ENCODE results near the gene GPR37. TPM values are rescaled to one million over a fixed set of nuclear protein-coding genes. Genes with fewer than 3 reads are reported as not detected.
A peak's percentile ranks its signal among the peaks of the same experiment; 100 is the strongest.

The GPR37 gene
- polyA plus RNA-seq, 1 of the 3 experiments (the other 2 are of a cell fraction), result 0.03 TPM

GRCh38 chr7:124718032-124718766 lies 47.4 kb downstream of the GPR37 start:
- H3K27me3 ChIP-seq (ENCODE audit: insufficient read depth), result no peaks in the 10 kb centered on the region
- no peaks in the 10 kb centered on the region for H4K20me1 ChIP-seq (ENCODE audit: insufficient read depth)
- WGBS (ENCODE audit: low lambda C conversion rate), result 55% methylated on average over 4 of the region's 4 CpGs
- POLR2A ChIA-PET, result no interaction called here
- DNase-seq, result no peak
- TF ChIP-seq ELF1 (IDR thresholded peaks at IDR 0.05) (no peak), MXI1 (IDR thresholded peaks at IDR 0.05; ENCODE audit: low read depth, low read length) (no peak), FOXM1 (IDR thresholded peaks at IDR 0.05; ENCODE audit: low read depth) (no peak), RFX5 (IDR thresholded peaks at IDR 0.05; ENCODE audit: low read length) (no peak), RCOR1 (IDR thresholded peaks at IDR 0.05; ENCODE audit: low read length) (no peak), GABPA (IDR thresholded peaks at IDR 0.05; ENCODE audit: low read depth) (no peak), MEF2A (IDR thresholded peaks at IDR 0.05; ENCODE audit: borderline replicate concordance, low read depth) (no peak), CTCF (IDR thresholded peaks at IDR 0.05) (no peak), NRF1 (IDR thresholded peaks at IDR 0.05; ENCODE audit: low read depth, low read length) (no peak)
- TF ChIP-seq, protein P1, sequence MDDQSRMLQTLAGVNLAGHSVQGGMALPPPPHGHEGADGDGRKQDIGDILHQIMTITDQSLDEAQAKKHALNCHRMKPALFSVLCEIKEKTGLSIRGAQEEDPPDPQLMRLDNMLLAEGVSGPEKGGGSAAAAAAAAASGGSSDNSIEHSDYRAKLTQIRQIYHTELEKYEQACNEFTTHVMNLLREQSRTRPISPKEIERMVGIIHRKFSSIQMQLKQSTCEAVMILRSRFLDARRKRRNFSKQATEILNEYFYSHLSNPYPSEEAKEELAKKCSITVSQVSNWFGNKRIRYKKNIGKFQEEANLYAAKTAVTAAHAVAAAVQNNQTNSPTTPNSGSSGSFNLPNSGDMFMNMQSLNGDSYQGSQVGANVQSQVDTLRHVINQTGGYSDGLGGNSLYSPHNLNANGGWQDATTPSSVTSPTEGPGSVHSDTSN (IDR thresholded peaks at IDR 0.05), result no peak
- TF ChIP-seq, protein P2, sequence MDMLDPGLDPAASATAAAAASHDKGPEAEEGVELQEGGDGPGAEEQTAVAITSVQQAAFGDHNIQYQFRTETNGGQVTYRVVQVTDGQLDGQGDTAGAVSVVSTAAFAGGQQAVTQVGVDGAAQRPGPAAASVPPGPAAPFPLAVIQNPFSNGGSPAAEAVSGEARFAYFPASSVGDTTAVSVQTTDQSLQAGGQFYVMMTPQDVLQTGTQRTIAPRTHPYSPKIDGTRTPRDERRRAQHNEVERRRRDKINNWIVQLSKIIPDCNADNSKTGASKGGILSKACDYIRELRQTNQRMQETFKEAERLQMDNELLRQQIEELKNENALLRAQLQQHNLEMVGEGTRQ (IDR thresholded peaks at IDR 0.05; ENCODE audit: borderline replicate concordance, low read depth, low read length), result no peak
- no peak overlapping the region for H3K27ac ChIP-seq (ENCODE audit: low read depth in 2 of 2, low read length in 1 of 2)
- no peaks in the 10 kb centered on the region for H3F3A ChIP-seq (replicated peaks; ENCODE audit: insufficient read depth)
- H2AFZ ChIP-seq (ENCODE audit: low read depth), result 0 out of 2 replicates have a peak overlapping the region, but pooled peaks have one; percentile 4
- no peaks in the 10 kb centered on the region for H3K9me3 ChIP-seq
- CTCF ChIA-PET, result interaction anchor here (0.8 kb wide), 1 partner anchor 27 kb away, joined by 3 read pairs; no protein-coding TSS in a partner anchor
- H3K4me1 ChIP-seq (ENCODE audit: control insufficient read depth in 1 of 2, insufficient read depth in 2 of 2, low read depth in 1 of 2, low read length in 1 of 2), result no peaks in the 10 kb centered on the region
- no peaks in the 10 kb centered on the region for H3K36me3 ChIP-seq (replicated peaks in 1 of 2; ENCODE audit: control insufficient read depth in 1 of 2, insufficient read depth in 2 of 2, low read length in 1 of 2)
- no peak overlapping the region for H3K4me3 ChIP-seq (ENCODE audit: low read depth in 2 of 2, low read length in 1 of 2)
- no peaks in the 10 kb centered on the region; the same call in 1 of the 2 replicates for H3K9me2 ChIP-seq
- H3K4me2 ChIP-seq, result no peak overlapping the region
- H3K9ac ChIP-seq, result no peak overlapping the region
- no peaks in the 10 kb centered on the region for H3K79me2 ChIP-seq (ENCODE audit: insufficient read depth)

- no peak overlapping the region for H3K9ac ChIP-seq
- POLR2A ChIA-PET, result no interaction called here
- H3K36me3 ChIP-seq (replicated peaks in 1 of 2; ENCODE audit: control insufficient read depth in 1 of 2, insufficient read depth in 2 of 2, low read length in 1 of 2), result no peaks in the 10 kb centered on the region
- WGBS (ENCODE audit: low lambda C conversion rate), result 97% methylated on average over 1 of the region's 1 CpG
- no peak for DNase-seq
- no peak overlapping the region for H3K4me3 ChIP-seq (ENCODE audit: low read depth in 2 of 2, low read length in 1 of 2)
- TF ChIP-seq FOXJ3 (CRISPR knock-in tag; IDR thresholded peaks at IDR 0.05), result no peak
- no peak for TF ChIP-seq POLR2AphosphoS5 (IDR thresholded peaks at IDR 0.05; ENCODE audit: low read depth, low read length)
- TF ChIP-seq YY1 (IDR thresholded peaks at IDR 0.05; ENCODE audit: low read depth), result no peak
- no peak for TF ChIP-seq GABPA (IDR thresholded peaks at IDR 0.05; ENCODE audit: low read depth)
- no peak for TF ChIP-seq ELF1 (IDR thresholded peaks at IDR 0.05)
- no peak for TF ChIP-seq REST (IDR thresholded peaks at IDR 0.05; ENCODE audit: low read depth, low read length)
- no peak overlapping the region for H3K4me2 ChIP-seq
- H3K9me3 ChIP-seq, result no peaks in the 10 kb centered on the region
- no peak overlapping the region for H3K27ac ChIP-seq (ENCODE audit: low read depth in 2 of 2, low read length in 1 of 2)
- no peaks in the 10 kb centered on the region; the same call in 1 of the 2 replicates for H3K9me2 ChIP-seq
- no peaks in the 10 kb centered on the region for H3K4me1 ChIP-seq (ENCODE audit: control insufficient read depth in 1 of 2, insufficient read depth in 2 of 2, low read depth in 1 of 2, low read length in 1 of 2)
- no peaks in the 10 kb centered on the region for H3K27me3 ChIP-seq (ENCODE audit: insufficient read depth)
- no peaks in the 10 kb centered on the region for H3F3A ChIP-seq (replicated peaks; ENCODE audit: insufficient read depth)
- CTCF ChIA-PET, result no interaction called here
- no peak overlapping the region for H2AFZ ChIP-seq (ENCODE audit: low read depth)
- no peaks in the 10 kb centered on the region for H4K20me1 ChIP-seq (ENCODE audit: insufficient read depth)
- no peaks in the 10 kb centered on the region for H3K79me2 ChIP-seq (ENCODE audit: insufficient read depth)
These were observed 48.7 kb downstream of the GPR37 start for GRCh38 chr7:124716894-124717293.

Data from SK-N-SH (cell line).